ENCODE measurements around the gene SMYD2.

GRCh38 chr1:214337015-214337414 lies 56.1 kb downstream of the SMYD2 start:
- TF ChIP-seq EZH2 (IDR thresholded peaks at IDR 0.05; ENCODE audit: insufficient read depth, poor library complexity, severe bottlenecking) (no peak), EZH2phosphoT487 (IDR thresholded peaks at IDR 0.05; ENCODE audit: insufficient read depth, low read depth) (no peak)

Data from GM23248 (cell line).